ENCODE measurements around the gene PNISR. TPM values are rescaled to one million over a fixed set of nuclear protein-coding genes. Genes with fewer than 3 reads are reported as not detected.

PNISR gene
- total RNA-seq, 1 experiment from 2014 or later, result 91.3 TPM

- BruUV-seq (replicated peaks), result no TSS peak
- ChIA-PET CTCF (interaction anchor here (1.1 kb wide), 1 partner anchor 15 kb away, joined by 3 read pairs; no protein-coding TSS in a partner anchor), POLR2A (no interaction called here)
- Histone ChIP-seq H3K27ac (ENCODE audit: low read length) (peak within 1 kb of the TSS; percentile 12; the same call in 1 of the 2 replicates), H3K4me1 (ENCODE audit: control insufficient read depth, insufficient read depth, low read length) (peaks cover 11% of the 10 kb centered on the region), H3K4me3 (ENCODE audit: low read depth in 2 of 2, low read length in 2 of 2) (peak within 1 kb of the TSS; percentile 54 to 61), H3K9me3 (ENCODE audit: control insufficient read depth, insufficient read depth, low read depth, low read length) (no peaks in the 10 kb centered on the region), H3K36me3 (ENCODE audit: control insufficient read depth, insufficient read depth, low read length) (no peaks in the 10 kb centered on the region), H3K27me3 (ENCODE audit: control insufficient read depth, insufficient read depth, low read length) (peaks cover 10% of the 10 kb centered on the region; the same call in 1 of the 2 replicates)
- intact Hi-C loops (cut with micrococcal nuclease; ENCODE audit: unreplicated experiment) (no loop called here), in situ Hi-C loops (cut with HindIII; ENCODE audit: low pct_unique_long_range_greater_than_20kb, low sequenced_read_pairs) (no loop called here)
- no peak for DNase-seq (ENCODE audit: low read depth, low spot score)
- ATAC-seq, result peak; percentile 84
- no peak for TF ChIP-seq TCF7L2 (IDR thresholded peaks at IDR 0.05; ENCODE audit: low read depth, low read length)
- no peak for TF ChIP-seq POLR2AphosphoS5 (IDR thresholded peaks at IDR 0.05; ENCODE audit: low read depth, low read length)
- no peak for TF ChIP-seq REST (IDR thresholded peaks at IDR 0.05; ENCODE audit: insufficient read depth in 1 of 2, low read depth in 2 of 2, low read length in 1 of 2)
- TF ChIP-seq CTCF (IDR thresholded peaks at IDR 0.05), result peak; percentile 73
- TF ChIP-seq SIN3A (IDR thresholded peaks at IDR 0.05; ENCODE audit: borderline replicate concordance, insufficient read depth, low read depth, low read length), result no peak
These were observed 75.7 kb downstream of the PNISR start, which contains the start of gene FAXC for GRCh38 chr6:99349171-99350141. Gene FAXC (minus strand): TSS chr6:99349674. CDS start chr6:99349372, 302 bp downstream.

GRCh38 chr6:99348288-99349170, 76.6 kb downstream of the PNISR start:
- no peaks in the 10 kb centered on the region for H3K36me3 ChIP-seq (ENCODE audit: control insufficient read depth, insufficient read depth, low read length)
- peaks cover 11% of the 10 kb centered on the region for H3K4me1 ChIP-seq (ENCODE audit: control insufficient read depth, insufficient read depth, low read length)
- no TSS peak for BruUV-seq (replicated peaks)
- peak overlapping the region; percentile 40 to 61 for H3K4me3 ChIP-seq (ENCODE audit: low read depth in 2 of 2, low read length in 2 of 2)
- DNase-seq (ENCODE audit: low read depth, low spot score), result no peak
- in situ Hi-C loops (cut with HindIII; ENCODE audit: low pct_unique_long_range_greater_than_20kb, low sequenced_read_pairs), result no loop called here
- no peak for TF ChIP-seq POLR2AphosphoS5 (IDR thresholded peaks at IDR 0.05; ENCODE audit: low read depth, low read length)
- no peak for TF ChIP-seq REST (IDR thresholded peaks at IDR 0.05; ENCODE audit: insufficient read depth in 1 of 2, low read depth in 2 of 2, low read length in 1 of 2)
- no peak for TF ChIP-seq SIN3A (IDR thresholded peaks at IDR 0.05; ENCODE audit: borderline replicate concordance, insufficient read depth, low read depth, low read length)
- no peak for TF ChIP-seq TCF7L2 (IDR thresholded peaks at IDR 0.05; ENCODE audit: low read depth, low read length)
- TF ChIP-seq CTCF (IDR thresholded peaks at IDR 0.05), result no peak
- no peaks in the 10 kb centered on the region for H3K9me3 ChIP-seq (ENCODE audit: control insufficient read depth, insufficient read depth, low read depth, low read length)
- CTCF ChIA-PET, result no interaction called here
- intact Hi-C loops (cut with micrococcal nuclease; ENCODE audit: unreplicated experiment), result no loop called here
- no peak overlapping the region for H3K27ac ChIP-seq (ENCODE audit: low read length)
- 0 out of 2 replicates have a peak, but pooled peaks cover 2% of the 10 kb centered on the region for H3K27me3 ChIP-seq (ENCODE audit: control insufficient read depth, insufficient read depth, low read length)
- POLR2A ChIA-PET, result interaction anchor here (0.6 kb wide), 1 partner anchor 45 kb away, joined by 3 read pairs; the partner anchor contains the start of gene COQ3
- ATAC-seq, result no peak; the same call in none of the 2 replicates

Measured in Panc1 (cell line).